Limb (tissue), 2 donors: ENCODE results near the gene CABLES1.

Source experiments
- DNase-seq, 2 donors: peaks; one replicate each; pipeline ENCODE4 v3.0.0-alpha.2; 2016; ENCODE audit errors: extremely low spot score in 2 of 2

Gene CABLES1

DNA sequence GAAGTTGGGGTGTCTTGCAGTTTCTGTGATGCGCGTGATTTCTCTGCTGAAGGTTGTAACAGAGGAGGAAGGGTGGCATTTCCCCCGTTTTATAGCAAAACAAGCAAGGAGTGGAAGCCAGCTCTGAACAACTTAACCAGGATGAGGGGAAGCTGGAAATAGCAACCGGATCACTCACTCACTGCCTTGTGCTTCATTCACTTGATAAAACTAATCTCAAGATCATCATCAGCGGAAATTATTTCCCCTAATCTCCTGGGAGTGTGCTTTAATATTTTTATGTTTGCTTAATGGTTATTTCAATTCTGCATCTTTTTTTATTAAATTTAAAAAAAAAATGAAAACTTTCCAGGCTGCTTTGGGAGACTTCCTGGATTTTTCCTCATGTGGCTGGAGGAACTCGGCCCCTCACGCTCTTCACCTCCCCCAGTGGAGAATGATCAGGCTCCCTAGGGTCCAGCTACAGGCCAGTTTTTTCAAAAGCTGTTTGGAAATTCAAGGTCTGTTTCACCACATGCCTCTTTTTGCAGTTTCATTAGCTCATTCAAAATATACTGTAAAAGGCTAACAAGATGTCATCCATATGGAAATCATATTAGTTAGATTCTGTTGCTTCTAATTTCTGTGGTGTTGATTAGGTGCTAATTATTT is 31.7 kb downstream of the CABLES1 start:
- DNase-seq, result no peak

DNA sequence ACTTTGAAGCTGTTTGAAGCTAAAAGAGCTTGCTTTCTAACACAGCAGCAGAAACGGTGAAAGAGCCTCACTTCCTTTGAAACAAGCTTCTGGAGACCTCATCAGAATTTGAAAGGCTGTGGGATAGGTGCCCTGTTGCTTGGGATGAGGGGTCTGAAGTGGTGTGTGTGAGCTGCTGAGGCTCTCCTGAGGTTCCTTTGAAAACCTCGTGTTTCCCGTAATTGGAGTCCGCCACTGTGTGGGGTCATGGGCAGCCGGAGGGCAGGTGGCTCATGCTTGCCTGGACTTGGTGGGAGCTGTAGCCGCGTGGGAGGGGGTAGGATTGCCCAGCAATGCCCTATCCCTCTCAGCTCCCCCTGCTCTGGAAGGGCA is 34.4 kb downstream of the CABLES1 start:
- no peak for DNase-seq

DNA sequence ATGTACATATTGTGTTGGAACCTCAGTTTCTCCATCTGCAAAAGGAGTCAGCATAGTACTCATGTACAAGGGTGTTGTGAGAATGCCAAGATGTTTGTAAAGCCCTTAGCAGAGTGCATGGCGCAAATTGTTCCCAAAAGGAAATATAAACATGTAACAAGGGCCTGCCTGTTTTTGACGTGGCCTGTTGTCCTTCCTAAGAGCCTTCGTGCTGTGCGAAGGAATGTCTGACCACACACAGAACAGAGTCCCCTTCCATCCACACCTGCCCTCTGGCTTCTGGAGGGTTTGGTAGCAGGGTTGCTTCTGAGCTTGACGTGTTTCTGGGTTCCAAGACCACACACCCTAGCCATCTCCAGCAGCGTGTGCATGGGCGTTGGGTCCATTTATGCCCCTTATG is 34.9 kb downstream of the CABLES1 start:
- no peak for DNase-seq

DNA sequence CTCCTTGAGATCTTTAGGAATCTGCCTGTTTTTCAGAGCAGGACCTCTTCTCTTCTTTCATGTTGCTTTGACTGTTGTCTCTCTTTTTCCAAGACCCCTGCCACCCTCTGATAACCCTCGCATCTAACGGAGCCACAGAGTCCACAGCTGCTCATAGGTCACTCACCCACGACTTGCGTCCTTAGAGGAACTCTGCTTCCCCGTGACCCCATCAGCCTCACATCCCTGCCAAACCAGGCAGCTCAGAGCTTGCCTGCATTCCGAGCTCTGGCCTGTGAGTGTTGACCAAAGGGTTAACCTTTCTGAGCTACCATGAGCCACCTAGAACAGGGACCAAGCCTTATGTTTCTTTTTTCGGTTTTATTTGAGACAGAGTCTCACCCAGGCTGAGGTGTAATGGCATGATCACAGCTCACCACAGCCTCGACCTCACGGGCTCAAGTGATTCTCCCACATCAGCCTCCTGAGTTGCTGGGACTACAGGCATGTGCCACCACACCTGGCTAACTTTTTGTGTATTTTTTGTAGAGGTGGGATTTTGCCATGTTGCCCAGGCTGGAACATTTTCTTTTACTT is 36.4 kb downstream of the CABLES1 start:
- no peak for DNase-seq

DNA sequence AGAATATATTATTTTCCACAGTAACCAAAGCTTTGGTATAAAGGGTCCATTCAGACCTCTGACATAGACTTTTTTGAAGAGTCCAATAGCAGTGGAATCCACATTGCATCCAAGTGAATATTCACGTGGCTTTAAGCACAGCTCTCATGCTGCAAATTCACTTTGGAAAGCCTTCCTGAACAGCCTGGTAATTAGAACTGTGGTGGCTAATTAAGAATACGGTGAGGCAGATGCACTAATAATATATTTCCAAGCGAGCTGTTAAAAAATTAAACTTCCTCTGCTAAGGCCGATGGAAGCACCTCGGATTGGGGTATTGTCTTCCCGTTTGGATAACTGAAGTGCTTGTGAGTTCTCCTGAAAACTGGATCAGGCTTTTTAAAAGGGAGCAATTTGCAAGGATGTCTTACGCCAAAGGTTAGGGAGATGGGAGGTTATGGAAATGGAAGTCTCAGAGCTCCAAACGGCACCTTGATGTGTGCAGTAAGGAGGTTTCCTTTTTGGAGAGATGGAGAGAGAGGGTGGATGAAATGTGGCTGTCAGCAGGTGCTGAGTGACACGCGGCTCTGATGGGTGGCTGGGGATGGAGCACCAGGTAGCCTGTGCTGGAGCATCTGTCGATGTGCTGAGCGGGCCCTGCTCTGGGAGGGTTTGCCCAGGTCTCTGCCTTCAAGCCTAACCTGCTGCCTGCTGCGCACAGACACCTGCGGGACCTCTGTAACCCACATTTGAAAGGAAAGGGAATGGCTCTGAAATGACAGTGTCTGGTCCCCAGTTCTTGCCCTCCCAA is 37.5 kb downstream of the CABLES1 start:
- DNase-seq, result no peak

DNA sequence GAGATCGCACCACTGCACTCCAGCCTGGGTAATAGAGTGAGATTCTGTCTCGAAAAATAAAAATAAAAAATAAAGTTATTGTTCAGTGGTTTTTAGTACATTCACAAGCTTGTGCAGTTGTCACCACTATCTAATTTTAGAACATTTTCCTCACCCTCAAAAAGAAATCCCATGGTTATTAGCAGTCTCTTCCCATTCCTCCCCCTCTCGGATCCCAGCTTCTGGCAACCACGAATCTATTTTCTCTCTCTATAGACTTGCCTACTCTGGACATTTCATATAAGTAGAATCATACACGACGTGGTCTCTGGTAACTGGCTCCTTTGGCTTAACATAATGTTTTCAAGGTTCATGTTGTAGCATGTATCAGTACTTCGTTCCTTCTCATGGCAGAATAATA is 38.6 kb downstream of the CABLES1 start:
- DNase-seq, result no peak

DNA sequence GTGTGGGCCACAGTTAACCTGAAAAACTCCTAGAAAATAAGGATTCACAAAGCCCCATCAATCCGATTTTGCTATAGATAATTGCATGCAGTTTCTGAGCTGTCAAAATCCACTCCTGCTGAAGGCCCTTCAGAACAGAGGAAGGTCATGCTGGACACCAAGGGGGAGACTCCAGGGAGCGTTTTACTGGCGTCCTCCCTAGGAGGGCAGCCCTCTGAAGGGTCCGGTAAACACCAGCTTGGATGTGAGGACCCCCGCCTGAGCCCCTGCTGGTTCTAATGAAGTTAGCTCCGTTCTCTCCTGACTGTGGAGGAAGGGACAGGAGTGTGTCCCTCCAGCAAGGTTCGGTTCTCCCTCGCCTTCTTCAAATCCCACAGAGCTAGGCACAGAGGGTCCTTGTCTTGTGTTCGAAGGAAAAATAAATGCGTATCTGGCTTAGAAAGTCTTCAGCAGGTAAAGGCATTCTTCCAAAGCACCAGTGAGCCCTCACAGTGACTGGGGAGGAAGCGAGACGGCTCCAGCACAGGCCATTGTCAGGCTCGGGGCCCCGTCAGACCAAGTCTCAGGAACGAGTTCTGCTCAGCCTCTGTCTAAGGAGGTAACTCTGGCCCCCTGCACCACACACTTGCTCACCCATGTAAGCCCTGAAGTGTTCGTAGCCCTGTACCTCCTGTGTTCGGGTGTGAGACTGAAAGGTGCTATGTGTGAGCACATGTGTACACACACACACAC is 41.6 kb downstream of the CABLES1 start:
- no peak for DNase-seq

DNA sequence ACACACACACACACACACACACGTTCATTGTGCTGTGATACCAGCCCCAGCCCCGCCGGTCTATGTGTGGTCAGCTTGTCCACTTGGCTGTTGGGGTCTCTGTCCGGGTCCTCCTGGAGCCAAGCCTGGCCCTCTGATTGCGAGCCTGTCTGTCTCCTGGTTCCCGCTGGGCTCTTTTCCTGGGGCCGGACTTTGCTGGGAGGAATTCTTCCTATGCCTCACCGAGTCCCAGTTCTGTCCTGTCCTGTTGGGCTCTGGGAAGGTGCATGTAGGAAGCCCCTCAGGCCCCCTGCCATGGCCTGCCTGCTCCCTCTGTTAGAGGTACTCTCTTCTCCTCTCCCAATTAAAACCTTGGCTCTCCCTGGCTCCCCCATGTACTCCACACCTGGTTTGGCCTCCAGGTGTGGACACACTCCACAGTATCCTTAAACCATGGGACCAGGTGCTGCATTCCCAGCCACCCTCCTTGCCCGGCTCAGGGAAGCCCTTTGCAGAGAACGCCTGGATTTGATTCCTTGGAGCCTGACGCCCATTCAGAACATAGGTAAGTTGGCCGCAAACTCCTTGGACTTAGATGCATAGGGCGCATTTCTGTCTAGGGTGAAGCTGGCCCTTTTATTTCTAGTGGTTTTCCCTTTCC is 42.3 kb downstream of the CABLES1 start:
- no peak for DNase-seq

DNA sequence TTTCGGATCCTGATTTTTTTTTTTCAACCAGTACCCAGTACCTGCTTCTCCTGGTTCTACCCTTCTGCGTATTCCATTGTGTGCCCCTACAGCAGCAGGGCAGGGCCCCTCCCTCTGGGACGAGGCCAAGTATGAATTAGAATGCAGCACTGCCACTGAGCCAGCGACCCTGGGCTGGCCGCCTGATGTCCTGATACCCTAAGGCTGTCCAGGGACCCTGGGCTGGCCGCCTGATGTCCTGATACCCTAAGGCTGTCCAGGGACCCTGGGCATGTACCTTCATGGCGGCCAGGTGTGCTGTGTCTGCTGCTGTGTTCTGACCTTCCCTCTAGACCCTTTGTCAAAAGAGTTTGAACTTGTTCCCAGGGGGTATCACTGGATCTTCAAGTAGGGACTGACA is 42.9 kb downstream of the CABLES1 start:
- no peak for DNase-seq

DNA sequence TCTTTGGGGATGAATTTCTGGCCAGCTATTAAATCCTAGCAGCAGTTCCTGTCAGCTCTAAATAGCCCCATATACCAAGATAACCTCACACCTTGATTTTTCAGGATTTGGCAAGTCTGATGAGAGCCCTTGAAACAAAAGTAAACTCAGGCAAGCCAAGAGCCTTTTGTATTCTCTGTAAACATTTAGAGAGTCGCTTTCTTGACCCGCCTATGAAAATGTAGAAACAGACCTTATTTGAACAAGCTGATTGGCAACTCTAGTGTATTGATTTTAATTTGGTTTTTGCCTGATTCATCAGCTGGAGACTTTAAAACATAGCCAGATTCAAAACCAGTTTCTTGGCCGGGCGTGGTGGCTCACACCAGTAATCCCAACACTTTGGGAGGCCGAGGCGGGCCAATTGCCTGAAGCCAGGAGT is 43.4 kb downstream of the CABLES1 start:
- DNase-seq, result no peak

DNA sequence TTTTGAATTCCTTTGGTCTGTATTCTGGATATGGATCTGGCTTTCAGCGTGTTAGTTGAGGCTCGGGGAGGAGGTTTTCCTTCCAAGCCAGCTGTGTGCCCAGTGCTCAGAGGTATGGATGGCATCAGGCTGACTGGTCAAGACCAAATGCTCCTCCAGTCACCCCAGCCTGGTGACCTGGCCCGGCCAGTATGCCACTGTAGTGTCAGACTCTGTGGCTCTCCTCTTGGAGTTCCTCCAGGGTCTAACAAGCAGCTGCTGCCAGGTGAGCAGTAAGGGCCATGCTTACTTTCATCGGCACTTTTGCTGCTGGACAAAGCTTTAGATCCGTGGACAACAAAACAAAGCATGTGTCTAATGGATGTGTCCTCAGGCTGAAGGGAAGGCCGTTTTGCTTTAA is 44.1 kb downstream of the CABLES1 start:
- DNase-seq, result no peak

DNA sequence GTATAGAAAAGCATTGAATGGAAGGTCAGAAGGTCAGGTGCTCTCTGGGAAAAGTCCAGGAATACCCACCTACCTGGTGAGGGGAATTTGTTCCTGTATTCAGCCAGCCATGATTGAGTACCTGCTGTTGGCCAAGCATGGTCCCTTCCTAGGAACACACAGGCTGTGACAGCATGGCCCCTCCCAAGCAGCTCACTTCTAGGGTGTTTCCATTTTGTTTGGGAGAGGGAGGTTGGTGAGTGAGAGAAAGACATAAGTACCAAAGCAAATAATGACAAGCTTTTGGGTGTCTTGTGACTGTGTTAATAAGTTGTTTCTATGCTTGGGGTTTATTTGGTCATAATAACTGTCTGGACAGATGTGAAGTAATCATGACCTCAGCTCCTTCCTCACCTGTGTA is 46.3 kb downstream of the CABLES1 start:
- DNase-seq, result no peak

DNA sequence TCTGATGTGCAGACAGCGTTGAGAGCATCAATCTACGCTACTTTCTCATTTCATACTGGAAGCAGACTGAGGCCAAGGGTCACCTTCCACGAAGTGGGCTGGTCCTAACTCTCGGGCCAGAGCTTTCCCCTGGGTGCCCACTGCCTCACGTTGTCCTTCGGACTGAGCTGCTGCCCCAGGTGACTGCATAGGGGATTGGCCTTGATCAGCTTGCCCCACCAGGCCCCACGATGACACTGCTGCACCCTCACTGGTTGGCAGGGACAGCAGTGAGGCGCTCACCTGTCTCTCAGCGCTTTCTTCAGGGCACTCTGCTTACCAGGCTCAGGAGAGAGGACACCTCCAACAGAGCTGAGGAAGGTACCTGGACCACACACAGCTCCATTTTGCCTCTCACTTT is 47.3 kb downstream of the CABLES1 start:
- no peak for DNase-seq

DNA sequence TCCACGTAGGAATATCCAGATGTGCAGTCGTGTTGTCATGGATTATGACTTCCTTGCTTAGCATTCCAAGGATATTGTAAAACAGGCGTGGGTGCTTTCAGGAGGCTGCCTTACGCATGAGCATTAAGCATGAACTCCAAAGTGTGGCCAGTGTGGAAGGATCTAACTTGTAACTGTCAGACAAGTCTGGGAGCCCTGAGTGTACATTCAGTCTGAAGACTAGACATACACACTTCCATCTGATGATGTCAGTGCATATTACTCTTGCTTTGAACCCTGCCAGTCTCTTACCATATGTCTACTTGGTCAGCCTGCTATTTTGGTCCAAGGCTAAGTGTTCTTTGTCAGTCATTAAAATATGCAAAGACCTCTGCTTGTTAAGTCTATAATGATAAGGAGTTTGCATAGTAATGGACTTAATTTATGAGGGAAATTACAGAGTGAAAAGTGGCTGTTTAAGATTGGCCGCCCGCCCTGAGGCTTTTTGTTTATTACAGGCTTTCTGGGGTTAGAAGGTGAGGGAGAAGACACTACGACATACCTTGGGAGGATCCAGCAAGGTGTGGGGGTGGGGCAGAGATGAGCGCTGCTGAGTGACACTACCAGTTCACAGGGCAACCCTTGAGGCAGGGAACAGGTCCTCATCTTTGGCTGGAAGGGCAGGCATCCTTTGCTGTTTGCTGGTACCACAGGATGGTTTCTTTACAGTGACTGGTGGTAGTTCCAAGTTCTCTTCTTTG is 48.3 kb downstream of the CABLES1 start:
- no peak for DNase-seq

DNA sequence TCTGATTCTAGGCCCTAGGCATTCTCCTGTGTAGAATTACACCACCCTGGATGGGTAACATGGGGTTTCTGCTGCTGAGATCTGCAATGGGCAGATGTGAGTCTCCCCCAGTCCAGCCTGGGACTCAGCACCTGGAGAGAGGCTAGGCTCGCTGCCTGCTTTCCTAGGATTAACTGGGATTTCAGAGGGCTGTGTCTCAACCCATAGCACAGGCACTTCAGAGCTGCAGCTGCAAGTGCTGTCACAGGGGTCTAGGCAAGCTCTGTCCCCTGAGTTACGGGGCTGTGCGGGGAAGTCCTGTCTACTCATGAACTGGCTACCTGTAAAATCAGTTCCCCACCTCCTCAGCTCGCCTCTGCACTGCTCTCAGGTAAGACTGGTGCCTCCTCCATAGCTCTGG is 51.5 kb downstream of the CABLES1 start:
- no peak for DNase-seq

DNA sequence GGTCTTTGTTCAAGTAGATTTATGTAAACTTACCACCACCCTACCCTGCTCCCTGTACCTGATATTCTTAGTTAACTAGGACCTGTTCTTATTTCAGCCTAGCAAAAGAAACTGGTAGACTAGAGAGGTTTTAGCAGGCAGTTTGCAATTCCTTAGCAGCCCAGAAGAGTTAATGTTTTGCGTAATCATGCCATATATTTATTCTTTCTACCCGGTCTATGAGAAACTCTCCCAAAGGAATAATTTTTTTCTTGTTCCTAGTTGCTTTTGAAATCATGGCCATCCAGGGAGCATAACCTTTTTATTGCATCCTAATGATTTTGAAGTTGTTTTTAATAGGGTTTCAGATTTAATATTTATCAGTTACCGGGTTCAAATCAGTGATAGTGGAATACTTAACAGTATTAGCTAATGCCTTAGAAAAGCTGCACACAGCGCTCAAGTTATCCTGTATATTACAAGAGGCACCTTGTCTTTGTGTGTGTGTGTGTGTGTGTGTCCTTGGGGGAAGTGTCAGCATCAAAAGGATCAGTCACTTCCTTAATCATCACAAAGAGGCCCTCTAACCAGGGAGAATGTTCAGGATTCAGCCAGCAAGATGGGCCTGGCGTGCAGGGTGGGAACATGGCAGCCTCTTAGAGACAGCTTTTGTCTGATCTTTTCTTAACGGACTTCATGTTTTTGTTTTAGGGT is 52.9 kb downstream of the CABLES1 start:
- no peak for DNase-seq

DNA sequence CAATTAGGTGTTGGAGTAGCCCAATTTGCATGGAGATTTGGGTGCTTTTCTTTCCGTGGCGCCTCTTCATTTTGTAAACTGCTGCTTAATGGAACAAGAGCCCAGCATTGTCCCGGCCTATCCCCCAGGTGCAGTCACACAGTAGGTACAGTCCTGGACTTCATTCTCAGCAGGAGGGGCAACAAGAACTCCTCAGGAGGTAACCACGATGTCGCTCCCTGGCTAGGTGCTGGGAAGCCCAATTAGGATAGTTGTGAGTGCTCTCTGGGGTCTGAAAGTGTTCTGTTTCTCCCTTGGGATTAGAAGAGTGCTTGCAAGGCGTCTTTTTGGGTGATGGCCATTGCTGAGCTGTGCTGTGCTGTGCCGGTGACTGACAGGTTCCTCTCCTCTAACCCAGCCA is 53.8 kb downstream of the CABLES1 start:
- no peak for DNase-seq

DNA sequence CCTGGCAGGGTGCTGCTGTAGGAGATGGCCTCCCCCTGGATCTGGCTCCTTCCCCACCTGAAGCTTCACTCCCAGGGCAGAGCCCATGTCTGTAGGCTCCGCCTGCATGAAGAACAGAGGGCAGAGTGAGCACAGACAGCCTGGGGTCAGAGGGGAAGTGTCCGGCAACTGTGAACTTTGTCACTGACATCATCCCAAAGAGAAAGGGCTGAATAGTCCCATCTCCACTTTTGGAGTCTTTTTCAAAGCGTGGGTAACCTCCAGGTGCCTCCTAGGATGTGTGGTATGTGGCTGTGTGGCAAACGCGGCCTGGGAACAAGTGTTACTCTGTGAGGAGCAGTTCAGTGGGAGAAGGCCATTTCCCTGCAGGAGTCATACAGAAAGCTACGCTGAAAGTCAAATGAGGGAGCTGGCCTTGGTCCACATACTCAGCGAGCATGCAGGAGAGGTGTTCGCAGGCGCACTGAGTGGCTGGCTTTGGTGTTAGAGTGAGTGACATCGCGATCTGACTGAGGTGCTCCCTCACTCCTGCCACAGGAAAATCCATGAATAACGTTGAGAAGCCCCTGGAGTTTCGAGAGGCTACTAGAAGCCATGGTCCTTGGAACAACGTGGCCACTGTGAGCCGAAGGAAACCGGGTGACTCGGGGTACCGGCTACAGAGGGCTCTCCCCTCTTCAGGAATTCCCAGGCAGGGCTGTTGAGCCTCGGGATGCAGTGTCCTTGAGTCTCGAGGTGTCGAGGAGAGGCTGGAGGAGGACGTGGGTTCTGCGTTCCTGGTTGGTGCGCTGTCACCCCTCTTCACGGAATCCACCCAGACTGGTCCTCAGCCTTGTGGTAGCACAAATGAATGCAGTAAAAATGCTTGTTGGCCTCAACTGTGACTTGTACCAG is 54.7 kb downstream of the CABLES1 start:
- DNase-seq, result no peak

DNA sequence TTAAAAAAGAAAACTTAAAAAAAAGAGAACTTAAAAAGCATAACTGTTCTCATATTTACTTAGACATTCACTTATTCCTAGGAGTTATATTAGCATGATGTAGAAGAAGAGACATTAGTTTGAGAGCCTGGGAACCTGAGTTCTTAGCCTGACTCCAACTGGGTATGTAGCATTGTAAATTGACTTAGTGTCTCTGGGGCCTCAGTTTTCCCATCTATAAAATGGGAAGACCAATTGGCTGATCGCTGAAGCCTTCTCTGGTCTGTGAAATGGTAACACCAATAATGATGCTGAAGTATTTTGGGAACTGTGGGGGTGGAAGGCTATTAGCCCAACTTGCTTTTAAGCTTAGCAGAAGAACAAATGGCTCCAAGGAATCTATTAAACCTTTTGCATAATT is 55.9 kb downstream of the CABLES1 start:
- DNase-seq, result no peak

DNA sequence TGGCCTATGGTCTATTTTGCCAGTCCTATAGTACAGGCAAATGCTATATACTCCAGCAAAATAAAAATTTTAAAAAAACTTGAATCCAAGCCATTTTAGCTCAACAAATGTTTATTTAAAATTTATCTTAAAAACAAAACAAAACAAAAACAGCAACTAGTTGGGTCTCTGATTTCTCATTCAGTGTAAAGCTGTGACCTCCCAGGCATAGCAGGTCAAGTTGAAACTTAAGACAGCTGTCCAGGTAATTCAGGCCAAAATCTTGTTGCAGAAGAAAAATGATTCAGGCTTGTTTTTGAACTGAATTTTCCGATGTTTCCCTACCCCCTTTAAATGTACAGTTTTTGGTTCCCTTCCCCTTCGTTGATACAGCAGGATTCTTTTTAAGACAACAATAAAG is 58.5 kb downstream of the CABLES1 start:
- DNase-seq, result no peak
